Ovary (tissue), 9 donors: ENCODE measurements around the gene HIBCH. TPM values are rescaled to one million over a fixed set of nuclear protein-coding genes. Genes with fewer than 3 reads are reported as not detected.

ENCODE experiments used
- DNase-seq, 5 donors: peaks; one replicate each; pipeline ENCODE4 v3.0.0-alpha.2; 2019 to 2020
- H3K27ac ChIP-seq, 2 donors: fragments of 200-600 bp; one replicate each; pipeline versions ENCODE4 v1.5.1 to v1.8.0; 2019 to 2022
- H3K27me3 ChIP-seq: fragments of 200-600 bp; one replicate; pipeline ENCODE4 v1.8.0; 2022
- H3K36me3 ChIP-seq: fragments of 200-600 bp; sonication (generic); one replicate; pipeline ENCODE4 v1.5.1; 2019
- H3K4me1 ChIP-seq: one replicate; pipeline ENCODE4 v1.8.1; 2013; ENCODE audit warnings: mild to moderate bottlenecking, moderate library complexity; ENCODE audit not compliant: insufficient read depth
- H3K4me3 ChIP-seq: fragments of 200-600 bp; sonication (generic); one replicate; pipeline ENCODE4 v1.5.1; 2017
- H3K9me3 ChIP-seq, 2 donors: fragments of 200-600 bp in 1 of 2; sonication (generic) in 1 of 2; one replicate each; pipeline versions ENCODE4 v1.5.1 to v1.8.1; 2013 to 2019; ENCODE audit warnings: mild to moderate bottlenecking in 1 of 2, moderate library complexity in 1 of 2
- EP300 ChIP-seq: sonication (generic); formaldehyde crosslinking; IDR thresholded peaks from one replicate; pipeline ENCODE4 v1.6.1; 2017; ENCODE audit warnings: antibody characterized with exemption
- POLR2A ChIP-seq: fragments of 450-650 bp; IDR thresholded peaks from one replicate; pipeline ENCODE4 v1.6.1; 2017; ENCODE audit warnings: antibody characterized with exemption, mild to moderate bottlenecking, moderate library complexity
- WGBS, 3 donors: extraction: QIAGEN DNeasy Blood & Tissue Kit in 1 of 3; methylation state at CpG; one replicate each; pipeline versions ENCODE4 v1.1.5 to v1.1.7; 2013 to 2017; 5-methylcytosine and 5-hydroxymethylcytosine counted together
- intact Hi-C, 4 donors: fragments of 100-400 bp; cut with DNase I; formaldehyde crosslinking; loops; one replicate each; pipeline versions ENCODE4 v1.11.0 to v1.15.1; 2022 to 2023
- polyA plus RNA-seq, 2 donors: library from polyadenylated mRNA; stranded (reverse); fragments of 200-250 nt in 1 of 2; fragments of 350-450 nt in 1 of 2; fragmentation: Illumina TruSeq in 1 of 2; extraction: RNeasy Lipid Tissue Mini Kit (QIAGEN cat#74804) in 1 of 2; gene quantifications; one replicate each; pipeline ENCODE4 v1.2.3, GENCODE V29; 2013 to 2014
- total RNA-seq, 7 donors: library from RNA; depleted of rRNA in 2 of 7; stranded (reverse); fragments of >200 nt in 2 of 7; fragmentation: NEBNext Ultra II Directional in 3 of 7; extraction: Animal tissue kit (Norgen Biotek cat#: 25700) in 3 of 7; gene quantifications; one replicate each; pipeline versions ENCODE4 v1.1.0 to v1.2.4, GENCODE V29; 2016 to 2023
- TF ChIP-seq, protein P1 (sequence below), 3 donors: fragments of 450-650 bp in 2 of 3; fragments of 200-600 bp in 1 of 3; IDR thresholded peaks; one replicate each; pipeline versions ENCODE4 v1.5.1 to v1.8.0; 2016 to 2022; ENCODE audit warnings: antibody characterized with exemption in 3 of 3, mild to moderate bottlenecking in 1 of 3
- donor health status: DM: no; HTN: no; CAD: no; lungs with moderate emphysema.
- donor health status: DM: no; HTN: no; CAD: no.
- donor health status: Bipolar disorder and iron deficiency.
- donor health status: DM: yes; HTN: yes; CAD: no.
- donor health status: DM: no; HTN: no; CAD: no.
- donor health status: DM: yes; HTN: yes; CAD: no.

Gene HIBCH
- total and polyA plus RNA-seq, 9 donors: 9.7 to 28.4 (median 21.7) TPM

DNA sequence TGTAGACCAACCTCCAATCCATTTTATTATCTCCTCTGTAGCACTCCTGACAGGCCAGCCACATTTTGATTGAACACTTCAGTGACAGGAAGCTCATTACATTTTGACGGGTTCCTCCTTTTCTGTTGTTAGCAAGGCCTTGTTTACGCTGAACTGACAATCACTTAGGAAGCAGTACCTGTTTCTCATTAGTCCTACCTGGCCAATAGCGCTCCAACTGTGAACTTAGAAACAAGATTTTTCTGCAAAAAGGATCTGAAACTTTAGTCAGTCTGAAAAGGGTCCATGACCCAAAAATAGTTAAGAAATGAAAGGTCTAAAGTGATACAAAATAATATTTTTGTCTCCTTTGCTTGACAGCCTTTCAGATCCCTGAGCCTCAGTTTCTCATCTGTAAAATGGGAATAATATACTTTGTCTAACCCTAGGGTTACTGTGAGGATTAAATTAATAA lies 137.5 kb downstream of the HIBCH start:
- 82 to 91% (median 89%) methylated on average over 3 of the region's 3 CpGs for WGBS, 3 donors
- H3K27me3 ChIP-seq: no peaks in the 10 kb centered on the region
- TF ChIP-seq, protein P1, sequence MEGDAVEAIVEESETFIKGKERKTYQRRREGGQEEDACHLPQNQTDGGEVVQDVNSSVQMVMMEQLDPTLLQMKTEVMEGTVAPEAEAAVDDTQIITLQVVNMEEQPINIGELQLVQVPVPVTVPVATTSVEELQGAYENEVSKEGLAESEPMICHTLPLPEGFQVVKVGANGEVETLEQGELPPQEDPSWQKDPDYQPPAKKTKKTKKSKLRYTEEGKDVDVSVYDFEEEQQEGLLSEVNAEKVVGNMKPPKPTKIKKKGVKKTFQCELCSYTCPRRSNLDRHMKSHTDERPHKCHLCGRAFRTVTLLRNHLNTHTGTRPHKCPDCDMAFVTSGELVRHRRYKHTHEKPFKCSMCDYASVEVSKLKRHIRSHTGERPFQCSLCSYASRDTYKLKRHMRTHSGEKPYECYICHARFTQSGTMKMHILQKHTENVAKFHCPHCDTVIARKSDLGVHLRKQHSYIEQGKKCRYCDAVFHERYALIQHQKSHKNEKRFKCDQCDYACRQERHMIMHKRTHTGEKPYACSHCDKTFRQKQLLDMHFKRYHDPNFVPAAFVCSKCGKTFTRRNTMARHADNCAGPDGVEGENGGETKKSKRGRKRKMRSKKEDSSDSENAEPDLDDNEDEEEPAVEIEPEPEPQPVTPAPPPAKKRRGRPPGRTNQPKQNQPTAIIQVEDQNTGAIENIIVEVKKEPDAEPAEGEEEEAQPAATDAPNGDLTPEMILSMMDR (IDR thresholded peaks at IDR 0.05): no peak
- no peak for TF ChIP-seq EP300
- no peak for TF ChIP-seq POLR2A
- peaks cover 3% of the 10 kb centered on the region for H3K4me1 ChIP-seq
- no peaks in the 10 kb centered on the region for H3K36me3 ChIP-seq
- intact Hi-C loops: no loop called here
- no peak overlapping the region for H3K27ac ChIP-seq
- no peak overlapping the region for H3K4me3 ChIP-seq
- no peak for DNase-seq
- no peaks in the 10 kb centered on the region for H3K9me3 ChIP-seq

DNA sequence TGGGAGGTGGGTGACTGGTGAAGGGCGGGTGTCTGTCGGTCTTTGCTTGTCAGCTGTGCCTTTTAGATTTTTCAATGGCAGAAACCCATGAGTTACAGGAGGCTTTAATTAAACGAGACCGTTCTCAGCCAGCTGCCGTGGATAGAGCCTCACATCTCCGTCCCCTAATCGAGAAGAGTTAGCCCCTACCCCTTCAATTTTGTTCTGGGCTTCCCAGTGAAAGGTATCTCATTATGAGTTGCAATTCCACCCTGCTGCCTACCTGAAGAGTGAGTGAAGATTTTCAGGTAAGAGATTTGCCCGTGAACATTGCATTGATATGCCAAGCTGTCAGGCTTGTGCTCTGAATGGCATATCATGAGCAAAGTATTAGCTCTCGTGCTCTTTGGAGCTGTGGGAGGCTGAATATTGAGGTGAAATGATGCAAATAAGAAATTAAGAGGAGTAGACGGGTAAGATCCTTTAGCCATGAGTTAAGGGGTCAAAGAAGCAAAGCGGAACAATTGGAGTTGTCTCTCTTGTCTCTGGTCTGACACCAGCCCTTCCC lies 138.4 kb downstream of the HIBCH start:
- intact Hi-C loops: no loop called here
- no peak for TF ChIP-seq POLR2A
- TF ChIP-seq EP300: no peak
- TF ChIP-seq, protein P1 (IDR thresholded peaks at IDR 0.05): no peak
- WGBS, 3 donors: 22 to 28% (median 23%) methylated on average over 11 of the region's 11 CpGs

DNA sequence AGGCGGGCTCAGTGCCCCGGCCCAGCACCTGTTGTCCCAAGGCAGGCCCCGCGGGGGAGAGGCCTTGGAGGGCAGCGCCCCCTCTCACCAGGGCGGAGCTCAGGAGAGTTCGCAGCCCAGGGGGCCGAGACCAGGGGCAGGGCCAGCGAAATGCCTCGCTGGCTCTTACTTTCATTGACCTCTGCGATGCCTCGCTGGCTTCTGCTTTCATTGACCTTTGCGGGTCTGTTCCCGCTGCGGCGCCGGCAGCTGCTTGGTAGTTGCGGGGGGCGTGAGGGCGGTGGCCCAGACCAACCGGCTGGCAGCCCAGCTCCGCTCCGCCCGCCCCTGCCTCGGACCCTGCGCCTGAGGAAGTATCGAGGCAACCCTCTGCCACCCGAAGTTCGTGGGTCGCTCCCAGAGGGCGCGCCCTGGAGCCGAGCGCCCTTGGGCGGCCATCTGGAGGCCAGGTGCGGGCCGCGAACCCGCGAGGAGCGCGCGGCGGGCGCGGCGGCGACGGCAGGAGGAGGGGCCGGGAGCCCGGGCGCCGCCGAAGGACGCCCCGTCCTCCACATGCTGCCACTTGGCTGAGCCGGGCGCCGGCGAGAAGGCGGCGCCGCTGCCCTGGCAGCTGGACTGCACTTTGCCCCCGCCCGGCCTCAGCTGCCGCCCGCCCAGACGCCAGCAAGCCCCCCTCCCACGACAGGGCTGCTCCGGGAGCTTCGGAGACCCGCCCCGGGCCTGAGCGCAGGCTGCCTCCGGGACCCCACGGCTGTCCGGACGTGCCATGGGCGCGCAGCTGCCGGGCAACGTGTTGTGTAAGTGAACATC lies 139.1 kb downstream of the HIBCH start:
- intact Hi-C loops: no loop called here
- H3K4me1 ChIP-seq: peaks cover 3% of the 10 kb centered on the region
- H3K27ac ChIP-seq: peak overlapping the region; percentile 11 to 24
- H3K27me3 ChIP-seq: no peaks in the 10 kb centered on the region
- TF ChIP-seq EP300 (no peak), POLR2A (no peak)
- TF ChIP-seq, protein P1 (IDR thresholded peaks at IDR 0.05): no peak
- no peaks in the 10 kb centered on the region for H3K36me3 ChIP-seq
- H3K9me3 ChIP-seq: no peaks in the 10 kb centered on the region
- 1 to 2% (median 1%) methylated on average over 22 to 82 of the region's 82 CpGs for WGBS, 3 donors
- DNase-seq: peak; percentile 28 to 59 (median 41)
- peak overlapping the region; percentile 80 for H3K4me3 ChIP-seq

More for the DNA sequence above, 138.4 kb downstream of the HIBCH start:
- H3K27me3 ChIP-seq: no peaks in the 10 kb centered on the region
- peak overlapping the region; percentile 80 for H3K4me3 ChIP-seq
- H3K36me3 ChIP-seq: no peaks in the 10 kb centered on the region
- H3K9me3 ChIP-seq: no peaks in the 10 kb centered on the region
- DNase-seq: no peak
- peaks cover 3% of the 10 kb centered on the region for H3K4me1 ChIP-seq
- H3K27ac ChIP-seq: peak overlapping the region; percentile 11 to 24

DNA sequence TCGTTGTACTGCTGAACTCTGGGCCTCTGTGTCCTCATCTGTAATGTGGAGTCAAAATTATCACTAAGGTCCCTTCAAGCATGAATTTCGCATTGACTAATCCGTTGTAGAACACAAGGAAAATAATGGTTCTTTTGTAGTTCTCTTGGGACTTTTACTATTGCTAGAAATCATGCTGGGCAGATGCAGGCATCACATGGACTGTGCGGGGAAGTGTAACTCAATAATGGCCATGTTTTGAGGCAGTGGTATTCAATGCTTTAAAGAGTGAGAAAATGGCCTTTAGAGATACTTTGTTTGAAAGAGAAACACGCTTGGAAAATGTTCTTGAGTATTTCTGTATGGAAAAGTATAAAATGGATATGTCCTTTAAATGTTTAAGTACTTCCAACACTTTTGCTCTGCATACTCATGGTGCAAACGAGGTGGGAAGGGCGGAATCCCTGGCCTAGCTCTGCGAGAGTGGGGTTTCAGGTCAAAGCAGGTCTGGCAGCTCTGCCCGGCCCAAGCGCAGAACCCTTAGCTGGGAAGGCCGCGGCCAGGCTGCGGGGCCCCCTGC lies 139.8 kb downstream of the HIBCH start:
- Histone ChIP-seq H3K27me3 (no peaks in the 10 kb centered on the region), H3K27ac (no peak overlapping the region), H3K4me1 (peaks cover 3% of the 10 kb centered on the region), H3K4me3 (peak overlapping the region; percentile 80), H3K36me3 (no peaks in the 10 kb centered on the region), H3K9me3 (no peaks in the 10 kb centered on the region)
- 45 to 57% (median 48%) methylated on average over 10 to 13 of the region's 13 CpGs for WGBS, 3 donors
- intact Hi-C loops: no loop called here
- no peak for DNase-seq
- TF ChIP-seq EP300 (no peak), POLR2A (no peak)
